Activated CD4-positive, alpha-beta memory T cell treated with anti-CD3 and anti-CD28 coated beads for 36 hours (primary cell): Measurements from ENCODE around the gene ECD. TPM values are rescaled to one million over a fixed set of nuclear protein-coding genes. Genes with fewer than 3 reads are reported as not detected.
"Not testable (repeated sequence)": the region's sequence is repeated elsewhere in the genome, so short reads cannot be mapped to it uniquely, and the experiment has no call there.

ENCODE experiments used
- CTCF ChIA-PET: fragments of 350-600 bp; sonication (Branson Sonifier 250); formaldehyde crosslinking; loops from one replicate; lab custom pipeline; 2021; ENCODE audit warnings: antibody characterized with exemption, inconsistent platforms; lab: Charles Lee
- POLR2A ChIA-PET: fragments of 350-600 bp; sonication (Branson Sonifier 250); formaldehyde crosslinking; loops from one replicate; lab custom pipeline; 2021; ENCODE audit warnings: antibody characterized with exemption; lab: Charles Lee
- DNase-seq: peaks from one replicate; pipeline ENCODE4 v3.0.0-alpha.2; 2020
- H3K27ac Mint-ChIP-seq: one replicate; pipeline ENCODE4 v1.8.0; 2021; ENCODE audit warnings: mixed read lengths
- H3K27me3 Mint-ChIP-seq: one replicate; pipeline ENCODE4 v1.8.0; 2021; ENCODE audit warnings: mixed read lengths
- H3K36me3 Mint-ChIP-seq: one replicate; pipeline ENCODE4 v1.8.0; 2021; ENCODE audit warnings: mixed read lengths
- H3K4me1 Mint-ChIP-seq: one replicate; pipeline ENCODE4 v1.8.0; 2021; ENCODE audit warnings: low read depth, mixed read lengths
- H3K4me3 Mint-ChIP-seq: one replicate; pipeline ENCODE4 v1.8.0; 2021; ENCODE audit warnings: mild to moderate bottlenecking, mixed read lengths
- H3K9me3 Mint-ChIP-seq: one replicate; pipeline ENCODE4 v1.8.0; 2021; ENCODE audit warnings: mixed read lengths
- intact Hi-C: fragments of 100-400 bp; cut with micrococcal nuclease; formaldehyde crosslinking; loops from one replicate; pipeline ENCODE4 v1.15.1; 2023
- total RNA-seq, 2 experiments: library from RNA; stranded (reverse); gene quantifications; one replicate each; pipeline ENCODE4 v1.2.3, GENCODE V29; 2021

The ECD gene
- total RNA-seq, 2 experiments from 2014 or later = 37.5 to 37.7 TPM

DNA sequence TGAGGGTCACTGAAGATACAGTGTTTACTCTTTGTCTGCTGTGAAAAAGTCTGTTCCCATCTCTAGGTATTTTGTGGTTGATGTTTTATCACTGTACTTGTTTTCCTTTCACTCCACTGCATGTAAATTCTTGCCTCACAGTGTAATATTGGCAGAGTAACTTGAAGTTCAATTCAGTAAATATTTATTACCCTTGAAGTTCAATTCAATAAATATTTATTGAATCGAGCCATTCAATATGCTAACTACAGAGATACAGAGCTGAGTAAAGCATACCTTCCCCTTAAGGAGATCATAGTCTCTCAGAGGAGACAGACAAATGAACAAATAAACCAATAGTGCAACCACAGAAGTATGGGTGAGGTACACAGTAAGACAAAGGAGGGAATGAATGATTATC lies 48.4 kb downstream of the ECD start:
- POLR2A ChIA-PET = no interaction called here
- Mint-ChIP-seq H3K36me3 (peaks cover 1% of the 10 kb centered on the region), H3K9me3 (no peaks in the 10 kb centered on the region), H3K4me1 (peaks cover 6% of the 10 kb centered on the region), H3K27me3 (no peaks in the 10 kb centered on the region), H3K27ac (no peak overlapping the region), H3K4me3 (no peak overlapping the region)
- intact Hi-C loops = no loop called here
- DNase-seq = no peak
- CTCF ChIA-PET = no interaction called here

DNA sequence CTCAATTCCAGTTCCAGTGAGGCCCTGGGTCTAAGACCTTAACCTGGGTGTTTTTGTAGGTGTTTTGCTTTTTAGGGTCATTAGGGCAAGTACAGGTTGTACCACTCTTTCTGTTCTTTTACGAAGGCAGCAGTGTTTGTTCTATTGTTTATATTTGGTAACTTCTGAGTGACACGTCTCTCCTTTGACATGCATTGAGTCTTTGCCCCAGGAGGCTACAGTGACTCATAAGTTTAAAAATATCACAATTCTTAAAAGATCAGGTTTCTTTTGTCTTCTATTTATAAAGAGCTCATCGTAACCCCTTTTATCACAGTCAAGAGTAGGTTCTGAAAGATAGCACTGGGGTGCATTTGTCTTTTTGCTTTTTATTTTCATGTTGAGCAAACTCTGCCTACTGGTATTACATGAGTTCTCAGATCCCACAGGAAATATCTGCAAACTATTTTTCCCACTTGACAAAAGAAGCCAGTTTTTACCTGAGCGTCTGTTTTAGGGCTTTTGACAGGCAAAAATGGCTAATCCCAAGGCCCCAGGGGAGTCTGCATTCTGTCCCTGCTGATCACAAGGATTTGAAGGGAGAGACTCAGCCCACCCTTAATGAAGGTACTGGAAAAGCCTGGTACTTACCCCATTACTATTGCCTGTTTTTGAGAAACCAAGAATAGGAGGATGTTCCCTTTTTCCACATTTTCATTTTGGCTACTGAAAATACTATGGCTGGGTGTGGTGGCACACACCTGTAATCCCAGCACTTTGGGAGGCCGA lies 49.6 kb downstream of the ECD start:
- Mint-ChIP-seq H3K4me1 (peaks cover 6% of the 10 kb centered on the region), H3K9me3 (no peaks in the 10 kb centered on the region), H3K4me3 (no peak overlapping the region), H3K27ac (no peak overlapping the region), H3K27me3 (no peaks in the 10 kb centered on the region), H3K36me3 (peaks cover 1% of the 10 kb centered on the region)
- DNase-seq = no peak
- ChIA-PET CTCF (no interaction called here), POLR2A (no interaction called here)
- intact Hi-C loops = no loop called here

DNA sequence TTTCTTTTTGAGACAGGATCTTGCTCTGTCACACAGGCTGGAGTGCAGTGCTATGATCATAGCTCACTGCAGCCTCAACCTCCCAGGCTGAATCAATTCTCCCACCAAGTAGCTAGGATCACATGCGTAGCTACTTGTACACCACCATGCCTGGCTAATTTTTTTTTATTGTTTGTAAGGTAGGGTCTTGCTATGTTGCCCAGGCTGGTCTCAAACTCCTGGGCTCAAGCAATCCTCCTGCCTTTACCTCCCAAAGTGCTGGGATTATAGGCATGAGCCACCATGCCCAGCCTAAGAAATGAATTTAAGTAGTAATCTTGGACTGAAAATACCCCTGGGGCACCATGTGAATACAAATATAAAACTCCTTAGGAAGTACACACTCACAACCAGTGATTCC lies 51.8 kb downstream of the ECD start:
- intact Hi-C loops = no loop called here
- POLR2A ChIA-PET = no interaction called here
- Mint-ChIP-seq H3K27ac (no peak overlapping the region), H3K4me1 (peaks cover 11% of the 10 kb centered on the region), H3K36me3 (peaks cover 1% of the 10 kb centered on the region), H3K9me3 (no peaks in the 10 kb centered on the region), H3K27me3 (no peaks in the 10 kb centered on the region), H3K4me3 (no peak overlapping the region)
- CTCF ChIA-PET = no interaction called here
- no peak for DNase-seq

DNA sequence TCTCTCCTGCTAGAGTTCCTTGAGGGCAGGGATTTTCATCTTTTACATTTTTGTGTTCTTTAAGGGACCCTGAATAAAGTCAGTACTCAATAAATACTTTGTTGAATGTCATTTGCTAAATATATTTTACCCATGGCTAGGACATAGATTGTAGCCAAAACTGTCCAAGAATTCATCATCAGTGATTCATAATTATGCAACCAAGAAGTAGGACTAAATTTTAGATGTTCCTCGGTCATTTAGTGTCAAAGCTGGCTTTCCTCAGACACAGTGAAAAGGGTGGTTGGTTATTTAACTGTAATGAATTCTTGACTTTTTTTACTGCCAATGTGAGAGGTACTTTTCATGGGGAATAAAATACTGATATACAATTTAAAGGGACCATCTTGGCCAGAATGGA lies 54.3 kb downstream of the ECD start:
- CTCF ChIA-PET = interaction anchor here (0.8 to 1.3 kb wide), 2 partner anchors 16 to 45 kb away, joined by 3 read pairs; partner anchors contain the start of gene P4HA1
- peaks cover 15% of the 10 kb centered on the region for H3K4me1 Mint-ChIP-seq
- H3K27ac Mint-ChIP-seq = no peak overlapping the region
- intact Hi-C loops = loop anchor here (5.0 kb wide), 2 partner anchors 54 to 299 kb away; partner anchors contain the start of genes ANXA7, ECD and FAM149B1
- POLR2A ChIA-PET = no interaction called here
- H3K4me3 Mint-ChIP-seq = no peak overlapping the region
- H3K36me3 Mint-ChIP-seq = peaks cover 18% of the 10 kb centered on the region
- no peak for DNase-seq
- H3K27me3 Mint-ChIP-seq = no peaks in the 10 kb centered on the region
- peaks cover 8% of the 10 kb centered on the region for H3K9me3 Mint-ChIP-seq

DNA sequence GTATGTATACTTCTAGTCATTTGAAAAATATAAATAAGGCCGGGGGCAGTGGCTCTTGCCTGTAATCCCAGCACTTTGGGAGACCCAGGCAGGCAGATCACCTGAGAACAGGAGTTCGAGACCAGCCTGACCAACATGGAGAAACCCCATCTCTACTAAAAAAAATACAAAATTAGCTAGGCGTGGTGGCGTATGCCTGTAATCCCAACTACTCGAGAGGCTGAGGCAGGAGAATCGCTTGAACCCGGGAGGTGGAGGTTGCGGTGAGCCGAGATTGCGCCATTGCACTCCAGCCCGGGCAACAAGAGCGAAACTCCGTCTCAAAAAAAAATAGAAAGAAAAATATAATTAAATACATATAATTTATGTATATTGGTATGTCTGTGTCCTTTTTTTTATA lies 55.8 kb downstream of the ECD start:
- not testable (repeated sequence) for DNase-seq

DNA sequence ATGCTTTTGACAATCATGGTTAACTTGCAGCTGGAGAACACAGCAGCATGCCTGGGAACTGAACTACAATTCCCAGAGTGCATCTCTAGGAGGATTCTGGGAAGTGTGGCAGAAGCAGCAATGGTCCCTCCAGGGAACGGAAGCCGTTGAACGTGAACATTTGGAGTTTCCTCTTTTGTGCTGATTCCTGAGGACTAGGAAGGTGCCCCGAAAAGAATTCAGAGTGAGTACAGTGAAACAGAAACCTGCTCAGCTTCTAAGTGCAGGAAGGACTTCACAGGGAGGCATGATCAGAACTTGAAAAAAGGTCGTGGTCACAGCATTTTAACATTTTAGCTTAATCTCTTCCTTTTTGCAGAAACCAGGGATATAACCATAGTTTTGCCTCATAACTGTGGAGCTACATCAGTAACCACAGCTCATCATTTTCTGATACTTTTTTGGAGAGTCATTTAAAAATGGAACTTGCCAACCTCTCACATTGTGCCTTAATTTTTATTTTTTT lies 57.4 kb downstream of the ECD start, which contains the start of gene NUDT13:
TSS of gene NUDT13 (plus strand) at position 111 of the 505 bp plus-strand sequence. CDS start 3,911 bp downstream, outside the sequence.
- Mint-ChIP-seq H3K4me3 (peak within 1 kb of the TSS; percentile 85), H3K27ac (peak within 1 kb of the TSS; percentile 78), H3K36me3 (peaks cover 24% of the 10 kb centered on the region), H3K4me1 (peaks cover 10% of the 10 kb centered on the region), H3K9me3 (peaks cover 8% of the 10 kb centered on the region), H3K27me3 (no peaks in the 10 kb centered on the region)
- peak; percentile 61 for DNase-seq
- CTCF ChIA-PET = interaction anchor here (0.6 to 1.8 kb wide), 5 partner anchors 14 to 217 kb away, joined by 3 to 6 read pairs (median 4); no protein-coding TSS in a partner anchor
- intact Hi-C loops = loop anchor here (1.0 to 5.0 kb wide), 3 partner anchors 14 to 302 kb away; partner anchors contain the start of genes ANXA7, ECD, FAM149B1 and P4HA1
- POLR2A ChIA-PET = interaction anchor here (0.9 to 2.1 kb wide), 2 partner anchors 13 to 58 kb away, joined by 3 to 12 read pairs; partner anchors contain the start of gene P4HA1

More for the DNA sequence above, 55.8 kb downstream of the ECD start:
- H3K27ac Mint-ChIP-seq, H3K9me3 Mint-ChIP-seq, H3K27me3 Mint-ChIP-seq, POLR2A ChIA-PET, H3K4me1 Mint-ChIP-seq, H3K4me3 Mint-ChIP-seq: not testable (repeated sequence)
- CTCF ChIA-PET = interaction anchor here (1.4 kb wide), 1 partner anchor 15 kb away, joined by 5 read pairs; no protein-coding TSS in a partner anchor
- intact Hi-C loops = loop anchor here (5.0 kb wide), 2 partner anchors 55 to 300 kb away; partner anchors contain the start of genes ANXA7, ECD and FAM149B1
- peaks cover 22% of the 10 kb centered on the region for H3K36me3 Mint-ChIP-seq

DNA sequence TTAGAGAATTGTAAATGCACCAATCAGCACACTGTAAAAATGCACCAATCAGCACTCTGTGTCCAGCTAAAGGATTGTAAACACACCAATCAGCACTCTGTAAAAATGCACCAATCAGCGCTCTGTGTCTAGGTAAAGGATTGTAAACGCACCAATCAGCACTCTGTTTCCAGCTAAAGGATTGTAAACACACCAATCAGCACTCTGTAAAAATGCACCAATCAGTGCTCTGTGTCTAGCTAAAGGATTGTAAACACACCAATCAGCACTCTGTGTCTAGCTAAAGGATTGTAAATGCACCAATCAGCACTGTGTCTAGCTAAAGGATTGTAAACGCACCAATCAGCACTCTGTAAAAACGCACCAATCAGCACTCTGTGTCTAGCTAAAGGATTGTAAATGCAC lies 58.6 kb downstream of the ECD start:
- H3K36me3 Mint-ChIP-seq = peaks cover 24% of the 10 kb centered on the region
- H3K27ac Mint-ChIP-seq, H3K9me3 Mint-ChIP-seq, H3K4me3 Mint-ChIP-seq, intact Hi-C loops, H3K27me3 Mint-ChIP-seq, DNase-seq, H3K4me1 Mint-ChIP-seq: not testable (repeated sequence)
- POLR2A ChIA-PET = interaction anchor here (2.1 kb wide), 1 partner anchor 12 kb away, joined by 12 read pairs; the partner anchor contains the start of gene P4HA1
- CTCF ChIA-PET = interaction anchor here (1.5 to 1.8 kb wide), 2 partner anchors 13 to 50 kb away, joined by 4 to 6 read pairs; no protein-coding TSS in a partner anchor

- H3K27me3 Mint-ChIP-seq = no peaks in the 10 kb centered on the region
- peaks cover 24% of the 10 kb centered on the region for H3K36me3 Mint-ChIP-seq
Measured at GRCh38 chr10:73106301-73106700, 61.5 kb downstream of the ECD start.

GRCh38 chr10:73099141-73099540 lies 68.7 kb downstream of the ECD start:
- Mint-ChIP-seq H3K36me3 (peaks cover 3% of the 10 kb centered on the region), H3K27ac (no peak overlapping the region), H3K9me3 (no peaks in the 10 kb centered on the region), H3K4me1 (peaks cover 19% of the 10 kb centered on the region), H3K4me3 (no peak overlapping the region), H3K27me3 (no peaks in the 10 kb centered on the region)
- intact Hi-C loops = loop anchor here (5.0 kb wide), 1 partner anchor 407 kb away; the partner anchor contains the start of gene MCU
- ChIA-PET POLR2A (interaction anchor here (0.6 to 1.2 kb wide), 2 partner anchors 152 to 413 kb away, joined by 3 read pairs; no protein-coding TSS in a partner anchor), CTCF (interaction anchor here (0.6 to 1.5 kb wide), 3 partner anchors 61 to 759 kb away, joined by 3 to 4 read pairs (median 3); no protein-coding TSS in a partner anchor)
- no peak for DNase-seq

More at GRCh38 chr10:73106301-73106700, 61.5 kb downstream of the ECD start:
- peaks cover 8% of the 10 kb centered on the region for H3K9me3 Mint-ChIP-seq
- intact Hi-C loops = no loop called here
- DNase-seq = no peak
- POLR2A ChIA-PET = no interaction called here
- H3K4me3 Mint-ChIP-seq = no peak overlapping the region
- H3K4me1 Mint-ChIP-seq = peaks cover 6% of the 10 kb centered on the region
- H3K27ac Mint-ChIP-seq = no peak overlapping the region
- CTCF ChIA-PET = no interaction called here

DNA sequence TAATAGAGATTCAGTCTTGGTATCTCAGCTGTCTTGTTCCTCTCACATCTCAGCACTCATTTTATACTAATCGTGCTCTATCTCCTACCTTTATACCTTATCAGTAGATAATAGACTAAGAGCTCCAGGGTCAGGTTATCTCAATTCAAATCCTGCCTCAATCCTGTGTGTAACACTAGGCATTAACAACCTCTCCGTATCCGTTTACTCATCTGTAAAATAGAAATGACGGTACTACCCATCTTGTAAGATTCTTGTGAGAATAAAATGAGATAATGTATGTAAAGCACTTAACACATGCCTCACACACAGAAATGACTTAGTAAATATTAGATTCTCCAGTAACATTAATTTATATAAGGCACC lies 70.5 kb downstream of the ECD start:
- Mint-ChIP-seq H3K27me3 (no peaks in the 10 kb centered on the region), H3K4me1 (peaks cover 25% of the 10 kb centered on the region), H3K36me3 (peaks cover 4% of the 10 kb centered on the region), H3K4me3 (peak overlapping the region; percentile 92), H3K9me3 (no peaks in the 10 kb centered on the region), H3K27ac (peak overlapping the region; percentile 92)
- DNase-seq = no peak
- intact Hi-C loops = loop anchor here (2.0 to 5.0 kb wide), 2 partner anchors 70 to 405 kb away; partner anchors contain the start of gene MCU
- ChIA-PET POLR2A (interaction anchor here (0.6 to 3.3 kb wide), 8 partner anchors 13 to 747 kb away, joined by 3 to 12 read pairs (median 3); partner anchors contain the start of gene NUDT13), CTCF (interaction anchor here (0.6 to 3.1 kb wide), 15 partner anchors 13 to 300 kb away, joined by 3 to 62 read pairs (median 4); partner anchors contain the start of genes ECD and FAM149B1)

GRCh38 chr10:73096449-73097304 lies 71.1 kb downstream of the ECD start, which contains the start of gene P4HA1:
P4HA1 (minus strand) TSS chr10:73096866; CDS start chr10:73074883, 21,983 bp downstream.
- Mint-ChIP-seq H3K27ac (peak within 1 kb of the TSS; percentile 92), H3K4me1 (peaks cover 27% of the 10 kb centered on the region), H3K4me3 (peak within 1 kb of the TSS; percentile 92), H3K9me3 (no peaks in the 10 kb centered on the region), H3K27me3 (no peaks in the 10 kb centered on the region), H3K36me3 (peaks cover 8% of the 10 kb centered on the region)
- intact Hi-C loops = loop anchor here (1.0 to 5.0 kb wide), 5 partner anchors 14 to 404 kb away; partner anchors contain the start of genes DNAJC9, MCU and NUDT13
- POLR2A ChIA-PET = interaction anchor here (0.6 to 3.3 kb wide), 16 partner anchors 14 to 881 kb away, joined by 3 to 12 read pairs (median 4); partner anchors contain the start of genes ANAPC16, DNAJC9, ECD and FAM149B1
- CTCF ChIA-PET = interaction anchor here (0.6 to 3.1 kb wide), 23 partner anchors 13 to 732 kb away, joined by 3 to 62 read pairs (median 4); partner anchors contain the start of genes ECD, FAM149B1 and NUDT13
- peak; percentile 99 for DNase-seq
